Keratinocyte (primary cell): Measurements from ENCODE around the gene KSR2. TPM values are rescaled to one million over a fixed set of nuclear protein-coding genes. Genes with fewer than 3 reads are reported as not detected.

Experiments
- DNase-seq: peaks from one replicate; pipeline ENCODE4 v3.0.0-alpha.2; 2011; ENCODE audit warnings: low read depth, missing footprints, low spot score
- FAIRE-seq: peaks from 2 replicates; lab custom pipeline; 2011; peaks lifted over from hg19 to GRCh38; lab: Jason Lieb, UNC
- H2AFZ ChIP-seq: 2 replicates; pipeline ENCODE4 v1.6.0; 2012; ENCODE audit warnings: low read length, control low read depth, inconsistent platforms; ENCODE audit not compliant: control insufficient read depth
- H3K27ac ChIP-seq: 2 replicates; pipeline ENCODE4 v1.5.1; 2011; ENCODE audit warnings: low read length; ENCODE audit not compliant: control insufficient read depth, insufficient read depth
- H3K27me3 ChIP-seq: 3 replicates; pipeline ENCODE4 v1.6.0; 2011; ENCODE audit warnings: low read length; ENCODE audit not compliant: control insufficient read depth, insufficient read depth; ENCODE audit errors: extremely low read depth
- H3K36me3 ChIP-seq, 2 experiments: 2 replicates in 1 of 2; 3 replicates in 1 of 2; pipeline ENCODE4 v1.5.1; 2011; ENCODE audit warnings: low read length in 2 of 2, mild to moderate bottlenecking in 1 of 2; ENCODE audit not compliant: control insufficient read depth in 2 of 2, insufficient read depth in 2 of 2; ENCODE audit errors: extremely low read depth in 1 of 2
- H3K4me1 ChIP-seq: 3 replicates; pipeline ENCODE4 v1.5.1; 2011; ENCODE audit warnings: low read length; ENCODE audit not compliant: control insufficient read depth, insufficient read depth; ENCODE audit errors: extremely low read depth
- H3K4me2 ChIP-seq: 3 replicates; pipeline ENCODE4 v1.6.0; 2011; ENCODE audit warnings: low read depth, low read length; ENCODE audit not compliant: control insufficient read depth, insufficient read depth; ENCODE audit errors: extremely low read depth
- H3K4me3 ChIP-seq, 3 experiments: fragments of 200-600 bp in 1 of 3; sonication (generic) in 1 of 3; 2 replicates in 2 of 3; 3 replicates in 1 of 3; pipeline ENCODE4 v1.5.1; 2011 to 2016; ENCODE audit warnings: low read length in 3 of 3, mild to moderate bottlenecking in 3 of 3, control low read depth in 2 of 3, inconsistent platforms in 1 of 3, low read depth in 1 of 3, mixed read lengths in 1 of 3, mixed run types in 1 of 3, moderate library complexity in 1 of 3; ENCODE audit not compliant: control insufficient read depth in 2 of 3, insufficient read depth in 2 of 3; ENCODE audit errors: extremely low read depth in 1 of 3
- H3K79me2 ChIP-seq: 2 replicates; pipeline ENCODE4 v1.6.0; 2012; ENCODE audit warnings: low read length; ENCODE audit not compliant: control insufficient read depth, insufficient read depth
- H3K9ac ChIP-seq: 3 replicates; pipeline ENCODE4 v1.6.0; 2011; ENCODE audit warnings: low read length; ENCODE audit not compliant: control insufficient read depth, insufficient read depth; ENCODE audit errors: extremely low read depth
- H3K9me1 ChIP-seq: 3 replicates; pipeline ENCODE4 v1.6.0; 2011; ENCODE audit warnings: low read length; ENCODE audit not compliant: control insufficient read depth, insufficient read depth; ENCODE audit errors: extremely low read depth
- H3K9me3 ChIP-seq: 2 replicates; pipeline ENCODE4 v1.5.1; 2012; ENCODE audit warnings: low read depth, low read length; ENCODE audit not compliant: control insufficient read depth
- H4K20me1 ChIP-seq: 3 replicates; pipeline ENCODE4 v1.6.0; 2011; ENCODE audit warnings: low read length; ENCODE audit not compliant: control insufficient read depth, insufficient read depth; ENCODE audit errors: extremely low read depth
- EZH2 ChIP-seq: IDR thresholded peaks from one replicate; pipeline ENCODE4 v1.6.1; 2012; ENCODE audit warnings: inconsistent platforms, mild to moderate bottlenecking, low read length, moderate library complexity
- dilution Hi-C: fragments of 300-500 bp; cut with MboI; formaldehyde crosslinking; loops from one replicate; pipeline ENCODE4 v1.7.0; 2020; ENCODE audit warnings: low sequenced_read_pairs; ENCODE audit not compliant: extremely low pct_ligation_motif_present
- polyA plus RNA-seq, 5 experiments: library from polyadenylated mRNA; depleted of rRNA in 3 of 5; stranded (reverse) in 3 of 5; stranded (forward) in 1 of 5; unstranded in 1 of 5; fragments of >200 nt; gene quantifications; 1 replicate in 1 of 5; 2 replicates in 3 of 5; 3 replicates in 1 of 5; pipeline versions ENCODE4 v1.2.1 to v1.2.3, GENCODE V29; 2011 to 2012; ENCODE audit warnings: missing spikeins in 2 of 5, low read depth in 1 of 5, low replicate concordance in 1 of 5
- TF ChIP-seq, protein P1 (sequence below), 3 experiments: IDR thresholded peaks in 1 of 3; conservative IDR thresholded peaks in 1 of 3; optimal IDR thresholded peaks in 1 of 3; 2 replicates in 2 of 3; 3 replicates in 1 of 3; pipeline versions ENCODE3 to v1.5.1; 2011; ENCODE audit warnings: low read length in 3 of 3, mild to moderate bottlenecking in 3 of 3, moderate library complexity in 2 of 3, control low read depth in 1 of 3, inconsistent platforms in 1 of 3; ENCODE audit not compliant: insufficient read depth in 2 of 3; ENCODE audit errors: extremely low read depth in 1 of 3

KSR2 gene
- polyA plus RNA-seq, 1 donor (not counting 4 experiments of a cell fraction or from before 2014, with no cell fraction given): 0.01 TPM

DNA sequence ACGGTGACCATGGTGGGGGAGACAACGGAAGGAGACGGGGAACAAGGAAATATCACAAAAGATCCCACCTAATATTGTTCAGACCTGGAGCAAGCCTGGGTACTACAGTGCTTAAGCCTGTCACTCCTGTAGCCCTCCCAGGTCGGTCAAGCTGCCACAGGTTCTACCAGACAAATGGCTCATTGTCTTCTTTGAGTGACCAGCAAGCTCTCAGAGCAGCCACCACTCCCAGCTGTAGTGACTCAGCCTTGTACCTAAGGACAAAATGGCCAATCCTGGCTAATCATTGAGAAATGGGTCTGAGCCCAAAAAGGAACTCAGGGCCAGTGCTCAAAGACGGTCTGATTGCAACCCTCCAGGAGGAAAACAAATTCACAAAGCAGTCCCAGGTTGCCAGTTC is 368.9 kb downstream of the KSR2 start:
- Histone ChIP-seq H3K27me3 (no peaks in the 10 kb centered on the region), H3K79me2 (no peaks in the 10 kb centered on the region), H3K36me3 (no peaks in the 10 kb centered on the region), H3K27ac (no peak overlapping the region), H2AFZ (no peak overlapping the region), H3K4me1 (no peaks in the 10 kb centered on the region), H3K9me1 (no peaks in the 10 kb centered on the region), H4K20me1 (no peaks in the 10 kb centered on the region), H3K9me3 (no peaks in the 10 kb centered on the region), H3K4me2 (no peak overlapping the region), H3K9ac (no peak overlapping the region), H3K4me3 (no peak overlapping the region)
- no peak for DNase-seq
- FAIRE-seq: no peak
- dilution Hi-C loops: no loop called here
- TF ChIP-seq EZH2: no peak
- TF ChIP-seq, protein P1, sequence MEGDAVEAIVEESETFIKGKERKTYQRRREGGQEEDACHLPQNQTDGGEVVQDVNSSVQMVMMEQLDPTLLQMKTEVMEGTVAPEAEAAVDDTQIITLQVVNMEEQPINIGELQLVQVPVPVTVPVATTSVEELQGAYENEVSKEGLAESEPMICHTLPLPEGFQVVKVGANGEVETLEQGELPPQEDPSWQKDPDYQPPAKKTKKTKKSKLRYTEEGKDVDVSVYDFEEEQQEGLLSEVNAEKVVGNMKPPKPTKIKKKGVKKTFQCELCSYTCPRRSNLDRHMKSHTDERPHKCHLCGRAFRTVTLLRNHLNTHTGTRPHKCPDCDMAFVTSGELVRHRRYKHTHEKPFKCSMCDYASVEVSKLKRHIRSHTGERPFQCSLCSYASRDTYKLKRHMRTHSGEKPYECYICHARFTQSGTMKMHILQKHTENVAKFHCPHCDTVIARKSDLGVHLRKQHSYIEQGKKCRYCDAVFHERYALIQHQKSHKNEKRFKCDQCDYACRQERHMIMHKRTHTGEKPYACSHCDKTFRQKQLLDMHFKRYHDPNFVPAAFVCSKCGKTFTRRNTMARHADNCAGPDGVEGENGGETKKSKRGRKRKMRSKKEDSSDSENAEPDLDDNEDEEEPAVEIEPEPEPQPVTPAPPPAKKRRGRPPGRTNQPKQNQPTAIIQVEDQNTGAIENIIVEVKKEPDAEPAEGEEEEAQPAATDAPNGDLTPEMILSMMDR (optimal IDR thresholded peaks at IDR 0.05 in 1 of 3, IDR thresholded peaks at IDR 0.05 in 1 of 3, conservative IDR thresholded peaks at IDR 0.05 in 1 of 3; ENCODE audit: extremely low read depth in 1 of 3, insufficient read depth in 2 of 3, low read length in 3 of 3): no peak

DNA sequence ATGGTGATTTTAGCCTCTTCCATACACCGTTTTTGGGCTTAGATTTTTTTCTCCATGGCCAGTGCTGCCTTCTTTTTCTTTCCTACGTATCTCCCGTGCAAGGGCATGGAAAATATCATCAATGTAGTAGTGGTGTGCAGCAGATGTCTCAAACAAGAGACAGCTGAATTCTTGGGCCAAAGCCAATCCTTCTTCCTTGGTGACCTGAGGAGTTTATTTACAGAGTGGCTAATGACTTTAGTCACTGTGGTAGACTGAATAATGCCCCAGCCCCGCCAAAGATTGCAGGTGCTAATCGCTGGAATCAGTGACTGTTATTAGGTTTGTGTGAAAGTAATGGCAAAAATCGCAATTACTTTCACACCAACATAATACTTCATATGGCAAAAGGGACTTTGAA is 371.8 kb downstream of the KSR2 start:
- Histone ChIP-seq H3K79me2 (no peaks in the 10 kb centered on the region), H3K27ac (no peak overlapping the region), H3K9me1 (no peaks in the 10 kb centered on the region), H4K20me1 (no peaks in the 10 kb centered on the region), H3K27me3 (no peaks in the 10 kb centered on the region), H3K4me3 (no peak overlapping the region), H3K9ac (no peak overlapping the region), H3K36me3 (no peaks in the 10 kb centered on the region), H3K4me2 (no peak overlapping the region), H3K4me1 (no peaks in the 10 kb centered on the region), H3K9me3 (no peaks in the 10 kb centered on the region), H2AFZ (no peak overlapping the region)
- FAIRE-seq (no peak), DNase-seq (no peak)
- TF ChIP-seq, protein P1 (optimal IDR thresholded peaks at IDR 0.05 in 1 of 3, IDR thresholded peaks at IDR 0.05 in 1 of 3, conservative IDR thresholded peaks at IDR 0.05 in 1 of 3; ENCODE audit: extremely low read depth in 1 of 3, insufficient read depth in 2 of 3, low read length in 3 of 3): no peak
- TF ChIP-seq EZH2: no peak
- dilution Hi-C loops: no loop called here
